ENCODE results near the gene IGF2BP2. TPM values are rescaled to one million over a fixed set of nuclear protein-coding genes. Genes with fewer than 3 reads are reported as not detected.

IGF2BP2 gene
- total RNA-seq, 1 experiment from 2014 or later: 135 TPM

- no peak for TF ChIP-seq REST (IDR thresholded peaks at IDR 0.05; ENCODE audit: low read depth)
These were observed 95.3 kb downstream of the IGF2BP2 start (continued) for GRCh38 chr3:185729337-185730055.

DNA sequence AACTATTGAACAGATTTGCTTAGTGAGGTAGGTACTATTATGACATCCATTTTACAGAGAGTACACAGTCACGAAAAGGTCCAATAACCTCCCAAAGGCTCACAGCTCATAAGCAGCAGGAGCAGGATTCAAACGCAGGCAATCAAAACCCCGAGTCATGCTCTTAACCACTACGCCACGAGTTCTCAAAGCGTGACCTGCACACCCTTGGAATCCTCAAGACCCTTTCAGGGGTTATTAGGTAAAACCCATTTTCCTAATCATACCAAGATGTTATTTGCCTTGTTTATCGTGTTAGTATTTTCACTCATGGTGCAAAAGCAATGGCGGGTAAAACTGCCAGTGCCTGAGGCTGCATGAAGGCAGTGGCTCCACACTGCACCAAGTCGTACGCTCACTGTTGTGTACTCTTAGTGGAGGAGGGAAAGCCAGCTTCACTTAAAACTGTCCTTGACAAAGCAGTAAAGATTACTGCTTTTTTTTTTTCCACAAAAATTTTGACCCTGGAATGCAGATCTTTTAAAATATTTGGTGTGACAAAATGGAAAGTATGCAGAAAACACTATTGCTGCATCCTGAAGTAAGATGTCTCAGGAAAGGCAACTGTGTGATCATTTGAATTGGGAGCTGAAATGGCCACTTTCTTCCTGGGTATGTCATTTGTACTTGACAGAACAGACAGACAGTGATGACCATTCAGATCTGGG lies 96.1 kb downstream of the IGF2BP2 start:
- no TSS peak for BruUV-seq (replicated peaks)
- no peak for ATAC-seq
- H3K4me3 ChIP-seq (replicated peaks in 1 of 2; ENCODE audit: low read depth in 1 of 2, low read length in 2 of 2): no peak overlapping the region
- no peaks in the 10 kb centered on the region for H3K36me3 ChIP-seq (ENCODE audit: control insufficient read depth in 1 of 2, insufficient read depth in 2 of 2, low read length in 2 of 2)
- no peak for TF ChIP-seq EZH2 (IDR thresholded peaks at IDR 0.05)
- TF ChIP-seq EZH2phosphoT487 (IDR thresholded peaks at IDR 0.05; ENCODE audit: borderline replicate concordance): no peak
- RAD21 ChIA-PET (ENCODE audit: low non-redundant PET in 1 of 2, low total read pairs in 2 of 2, uncharacterized antibody in 2 of 2, unreplicated experiment in 2 of 2): interaction anchor here in 1 of 2 experiments (1.4 kb wide), 1 partner anchor 171 kb away, joined by 4 read pairs; no protein-coding TSS in a partner anchor
- intact Hi-C loops (cut with micrococcal nuclease): no loop called here
- no peaks in the 10 kb centered on the region for H3K9me3 ChIP-seq (ENCODE audit: control insufficient read depth in 1 of 2, insufficient read depth in 1 of 2, low read depth in 1 of 2, low read length in 2 of 2)
- peak overlapping the region; percentile 18; the same call in 1 of the 2 replicates for H3K4me2 ChIP-seq (ENCODE audit: low read length)
- H2AFZ ChIP-seq (ENCODE audit: low read depth, low read length, poor library complexity, severe bottlenecking): no peak overlapping the region
- POLR2A ChIA-PET: no interaction called here
- H3K27ac ChIP-seq (ENCODE audit: low read depth, low read length): no peak overlapping the region
- no peak overlapping the region for H3K9ac ChIP-seq (ENCODE audit: low read length)
- peaks cover 99% of the 10 kb centered on the region for H3K79me2 ChIP-seq (ENCODE audit: insufficient read depth, low read length)
- no peaks in the 10 kb centered on the region for H3K9me2 ChIP-seq (ENCODE audit: insufficient read depth)
- CTCF ChIA-PET: interaction anchor here (1.7 kb wide), 1 partner anchor 68 kb away, joined by 5 read pairs; no protein-coding TSS in a partner anchor
- no peak for DNase-seq (ENCODE audit: low read depth, low spot score)
- no peaks in the 10 kb centered on the region for H3K27me3 ChIP-seq (ENCODE audit: insufficient read depth, low read length)
- H4K20me1 ChIP-seq (ENCODE audit: insufficient read depth): peaks cover 22% of the 10 kb centered on the region
- H3K4me1 ChIP-seq (ENCODE audit: control insufficient read depth in 1 of 2, insufficient read depth in 2 of 2, low read length in 2 of 2): peaks cover 19 to 59% of the 10 kb centered on the region in 2 experiments

Measured in HCT116 (cell line).